ENCODE results near the gene ENDOG.
A peak's percentile ranks its signal among the peaks of the same experiment; 100 is the strongest.

The ENDOG gene

DNA sequence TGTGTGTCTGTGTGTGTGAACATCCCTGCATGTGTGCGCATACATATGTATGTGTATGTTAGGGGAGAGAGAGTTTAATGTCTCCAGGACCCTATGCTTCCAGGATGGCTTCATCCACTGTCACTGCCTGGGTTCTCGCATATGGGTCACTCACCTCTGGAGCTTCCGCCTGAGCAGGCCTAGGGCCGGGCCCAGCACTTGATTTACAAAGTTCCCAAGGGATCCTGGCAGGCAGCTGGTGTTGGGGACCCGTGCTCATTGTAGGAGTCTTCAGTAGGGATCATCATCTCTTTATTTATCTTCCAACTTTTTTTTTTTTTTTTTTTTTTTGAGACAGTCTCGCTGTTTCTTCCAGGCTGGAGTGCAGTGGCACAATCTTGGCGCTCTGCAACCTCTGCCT, 18.2 kb upstream of the ENDOG start:
- no peak for DNase-seq (ENCODE audit: low spot score)

DNA sequence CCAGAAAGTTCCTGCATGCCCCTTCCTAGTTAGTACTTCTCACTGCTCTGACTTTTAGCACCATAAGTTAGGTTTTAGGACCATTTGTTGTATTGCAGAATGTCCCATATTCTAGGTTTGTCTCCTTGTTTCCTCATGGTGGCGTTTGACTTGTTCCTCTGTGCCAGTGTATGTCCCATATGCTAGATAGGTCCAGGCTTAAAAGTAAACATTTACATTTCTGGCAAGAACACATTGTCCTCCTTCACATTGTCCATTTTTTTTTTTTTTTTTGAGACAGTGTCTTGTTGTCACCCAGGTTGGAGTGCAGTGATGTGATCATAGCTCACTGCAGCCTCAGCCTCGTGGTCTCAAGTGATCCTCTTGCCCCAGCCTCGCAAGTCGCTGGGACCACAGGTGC, 15.8 kb upstream of the ENDOG start:
- DNase-seq (ENCODE audit: low spot score), result no peak

DNA sequence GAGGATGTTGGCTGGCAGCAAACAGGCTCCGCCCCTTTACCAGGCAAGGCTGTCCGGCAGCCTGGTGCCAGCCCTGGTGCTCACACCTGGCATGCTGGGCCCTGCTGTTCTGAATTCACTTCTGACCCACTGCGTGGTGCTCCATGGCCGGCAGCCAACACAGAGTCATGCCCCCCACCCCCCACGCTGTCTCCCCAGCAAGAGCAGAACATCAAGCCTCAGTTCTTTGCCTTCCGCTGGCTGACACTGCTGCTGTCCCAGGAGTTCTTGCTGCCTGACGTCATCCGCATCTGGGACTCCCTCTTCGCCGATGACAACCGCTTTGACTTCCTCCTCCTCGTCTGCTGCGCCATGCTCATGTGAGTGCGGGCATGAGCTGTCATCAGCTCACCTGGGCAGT, 12.6 kb upstream of the ENDOG start:
- DNase-seq (ENCODE audit: low spot score), result no peak

DNA sequence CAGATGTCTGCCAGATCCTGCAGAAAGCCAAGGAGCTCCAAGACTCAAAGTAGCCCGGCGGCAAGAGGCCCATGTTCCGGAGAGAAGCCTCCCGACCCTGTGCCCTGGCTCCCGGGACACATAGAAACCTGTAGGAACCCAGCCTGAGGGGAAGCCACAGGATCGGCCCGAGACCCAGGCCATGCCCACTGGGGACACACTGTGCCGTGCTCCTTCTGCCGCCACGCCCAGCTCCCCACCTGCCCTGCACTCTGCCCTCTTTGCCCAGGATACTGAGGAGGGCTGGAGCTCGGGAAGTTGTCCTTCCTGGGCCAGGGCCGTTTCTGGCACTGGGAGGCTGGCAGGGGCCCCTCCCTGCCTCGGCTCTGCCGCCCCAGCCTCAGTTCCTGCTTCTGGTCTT, 10.5 kb upstream of the ENDOG start:
- DNase-seq (ENCODE audit: low spot score), result no peak

DNA sequence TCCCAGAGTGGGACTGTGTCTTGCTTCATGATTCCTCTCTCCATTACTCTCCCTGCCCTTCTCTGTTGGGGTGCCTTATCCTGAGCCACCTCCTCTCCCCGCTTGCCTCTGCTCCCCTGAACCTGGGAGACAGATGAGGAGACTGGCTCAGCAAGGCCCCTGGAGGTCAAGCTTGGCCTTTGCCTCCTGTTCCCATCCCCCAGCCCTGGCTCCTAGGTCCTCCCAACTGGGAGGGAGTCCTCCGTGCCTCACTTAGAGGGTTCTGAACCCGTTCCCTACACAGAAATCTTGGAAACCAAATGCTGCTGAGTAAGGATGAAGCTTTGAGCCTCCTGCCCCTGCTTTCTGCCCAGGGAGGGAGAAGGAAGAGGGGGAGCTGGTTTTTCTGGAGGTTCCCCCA, 9.8 kb upstream of the ENDOG start:
- DNase-seq (ENCODE audit: low spot score), result no peak

DNA sequence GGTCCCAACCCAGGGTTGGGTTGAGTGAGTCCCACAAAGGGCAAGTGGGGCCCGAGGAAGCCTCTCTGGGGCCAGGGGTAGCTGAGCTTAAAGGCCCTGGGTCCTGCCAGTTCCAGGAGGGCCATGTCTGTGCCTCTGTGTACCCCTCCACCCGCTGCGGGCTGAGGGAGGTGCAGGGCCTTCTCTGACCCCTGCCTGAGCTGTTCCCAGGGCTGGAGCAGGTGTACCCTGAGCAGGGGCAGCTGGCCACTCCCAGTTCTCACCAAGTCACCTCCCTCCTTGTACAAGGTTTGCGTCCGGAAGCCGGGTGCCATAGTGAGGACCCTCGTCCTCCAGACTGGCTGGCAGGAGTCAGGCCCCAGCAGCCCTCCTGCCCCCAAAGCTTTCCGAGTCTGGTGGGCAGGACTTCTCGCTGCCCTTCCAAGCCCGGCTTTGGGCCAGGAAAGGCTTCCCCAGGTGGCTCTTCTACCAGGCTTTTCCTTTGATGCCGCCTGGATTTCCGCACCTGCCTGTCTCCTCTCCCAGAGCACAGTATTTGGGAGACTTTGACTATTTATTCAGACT, 9.2 kb upstream of the ENDOG start:
- no peak for DNase-seq (ENCODE audit: low spot score)

DNA sequence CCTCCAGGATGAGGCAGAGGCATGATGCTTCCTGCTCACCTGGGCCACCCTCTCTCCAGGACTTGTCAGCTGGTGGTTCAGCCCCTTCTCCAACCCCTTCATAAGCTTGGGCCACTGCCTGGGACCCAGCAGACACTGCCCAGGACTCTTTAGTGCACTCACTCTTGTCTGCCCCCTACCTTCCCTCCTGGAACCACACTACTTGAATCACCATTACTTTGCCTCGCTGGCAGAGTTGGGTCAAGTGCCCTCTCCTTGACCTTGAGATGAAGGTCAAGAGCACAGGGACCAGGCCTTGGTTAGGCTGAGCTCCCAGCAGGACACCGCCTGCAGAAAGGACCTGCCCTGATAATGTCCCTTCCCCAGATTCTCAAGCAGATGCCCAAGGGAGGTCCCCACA, 8.5 kb upstream of the ENDOG start:
- no peak for DNase-seq (ENCODE audit: low spot score)

DNA sequence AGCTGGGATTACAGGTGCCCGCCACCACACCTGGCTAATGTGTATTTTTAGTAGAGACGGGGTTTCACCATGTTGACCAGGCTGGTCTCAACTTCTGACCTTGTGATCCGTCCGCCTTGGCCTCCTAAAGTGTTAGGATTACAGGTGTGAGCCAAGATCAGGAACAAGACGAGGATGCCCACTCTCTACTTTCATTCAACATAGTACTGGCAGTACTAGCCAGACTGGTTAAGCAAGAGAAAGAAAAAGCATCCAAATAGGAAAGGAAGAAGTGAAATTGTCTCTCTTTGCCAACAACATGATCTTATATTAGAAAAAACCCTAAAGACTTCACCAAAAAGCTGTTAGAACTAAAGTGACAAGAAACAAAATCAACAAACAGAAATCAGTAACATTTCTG, 7.4 kb upstream of the ENDOG start:
- DNase-seq (ENCODE audit: low spot score), result no peak

DNA sequence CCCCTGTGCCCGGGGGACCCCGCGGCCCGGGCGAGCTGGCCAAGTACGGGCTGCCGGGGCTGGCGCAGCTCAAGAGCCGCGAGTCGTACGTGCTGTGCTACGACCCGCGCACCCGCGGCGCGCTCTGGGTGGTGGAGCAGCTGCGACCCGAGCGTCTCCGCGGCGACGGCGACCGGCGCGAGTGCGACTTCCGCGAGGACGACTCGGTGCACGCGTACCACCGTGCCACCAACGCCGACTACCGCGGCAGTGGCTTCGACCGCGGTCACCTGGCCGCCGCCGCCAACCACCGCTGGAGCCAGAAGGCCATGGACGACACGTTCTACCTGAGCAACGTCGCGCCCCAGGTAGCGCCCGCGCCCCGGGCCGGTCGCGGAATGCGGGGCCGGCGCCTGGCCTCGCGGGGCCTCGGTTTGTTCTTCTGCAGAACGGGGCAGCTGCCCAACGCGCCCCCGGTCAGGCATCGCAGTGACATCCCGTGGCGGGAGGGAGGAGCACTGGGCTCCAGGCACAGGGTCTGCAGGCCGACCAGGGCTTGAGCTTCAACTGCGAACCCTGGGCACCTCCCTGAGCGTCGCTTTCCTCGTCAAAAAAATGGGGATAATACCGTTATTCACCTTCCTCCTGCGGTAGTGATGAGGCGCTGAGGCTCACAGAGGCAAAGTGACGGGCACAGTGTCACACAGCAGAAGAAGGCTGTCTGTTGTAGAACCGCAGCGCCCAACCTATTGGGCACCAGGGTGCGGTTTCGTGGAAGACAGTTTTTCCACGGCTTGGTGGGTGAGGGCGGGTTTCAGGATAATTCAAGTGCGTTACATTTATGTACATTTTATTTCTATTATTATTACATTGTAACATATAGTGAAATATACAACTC, 777 bp downstream of the ENDOG start:
- peak; percentile 33 for DNase-seq (ENCODE audit: low spot score)

DNA sequence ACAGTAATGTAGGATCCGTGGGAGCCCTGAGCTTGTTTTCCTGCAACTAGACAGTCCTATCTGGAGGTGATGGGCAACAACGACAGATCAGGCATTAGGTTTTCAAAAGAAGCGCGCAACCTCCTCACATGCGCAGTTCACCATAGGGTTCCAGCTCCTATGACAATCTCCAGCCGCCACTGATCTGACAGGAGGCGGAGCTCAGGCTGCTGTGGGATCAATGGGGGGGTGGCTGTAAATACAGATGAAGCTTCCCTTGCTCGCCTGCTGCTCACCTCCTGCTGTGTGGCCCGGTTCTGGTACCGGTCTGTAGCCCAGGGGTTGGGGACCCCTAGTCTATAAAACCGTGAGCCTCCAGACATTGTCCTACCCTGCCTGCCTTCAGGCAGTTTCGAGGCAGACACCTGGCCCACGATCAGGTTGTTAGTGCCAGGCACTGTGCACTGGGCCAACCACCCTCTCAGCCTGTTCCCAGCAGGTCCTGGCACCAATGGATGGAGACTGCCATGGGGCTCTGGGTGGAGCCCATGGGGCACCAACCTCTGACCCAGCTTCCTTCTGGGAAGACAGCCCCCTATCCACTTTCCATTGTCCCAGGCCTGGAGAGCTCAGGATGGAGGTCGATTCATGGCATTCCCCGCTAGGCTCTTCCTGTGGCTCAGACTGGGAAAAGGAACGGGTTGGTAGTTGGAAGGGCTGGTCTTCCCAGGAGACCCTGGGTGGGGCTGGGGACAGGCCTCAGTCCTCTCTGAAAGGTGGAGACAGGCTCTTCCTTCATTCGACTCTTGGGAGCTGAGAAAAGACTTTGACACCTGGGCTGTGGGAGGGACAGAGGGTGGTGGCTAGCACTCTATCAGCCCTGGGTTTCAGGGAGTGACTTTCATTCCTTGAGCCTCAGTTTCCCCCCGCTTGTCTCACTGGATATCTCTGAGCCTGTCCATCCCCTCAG, 1.7 kb downstream of the ENDOG start:
- no peak for DNase-seq (ENCODE audit: low spot score)

DNA sequence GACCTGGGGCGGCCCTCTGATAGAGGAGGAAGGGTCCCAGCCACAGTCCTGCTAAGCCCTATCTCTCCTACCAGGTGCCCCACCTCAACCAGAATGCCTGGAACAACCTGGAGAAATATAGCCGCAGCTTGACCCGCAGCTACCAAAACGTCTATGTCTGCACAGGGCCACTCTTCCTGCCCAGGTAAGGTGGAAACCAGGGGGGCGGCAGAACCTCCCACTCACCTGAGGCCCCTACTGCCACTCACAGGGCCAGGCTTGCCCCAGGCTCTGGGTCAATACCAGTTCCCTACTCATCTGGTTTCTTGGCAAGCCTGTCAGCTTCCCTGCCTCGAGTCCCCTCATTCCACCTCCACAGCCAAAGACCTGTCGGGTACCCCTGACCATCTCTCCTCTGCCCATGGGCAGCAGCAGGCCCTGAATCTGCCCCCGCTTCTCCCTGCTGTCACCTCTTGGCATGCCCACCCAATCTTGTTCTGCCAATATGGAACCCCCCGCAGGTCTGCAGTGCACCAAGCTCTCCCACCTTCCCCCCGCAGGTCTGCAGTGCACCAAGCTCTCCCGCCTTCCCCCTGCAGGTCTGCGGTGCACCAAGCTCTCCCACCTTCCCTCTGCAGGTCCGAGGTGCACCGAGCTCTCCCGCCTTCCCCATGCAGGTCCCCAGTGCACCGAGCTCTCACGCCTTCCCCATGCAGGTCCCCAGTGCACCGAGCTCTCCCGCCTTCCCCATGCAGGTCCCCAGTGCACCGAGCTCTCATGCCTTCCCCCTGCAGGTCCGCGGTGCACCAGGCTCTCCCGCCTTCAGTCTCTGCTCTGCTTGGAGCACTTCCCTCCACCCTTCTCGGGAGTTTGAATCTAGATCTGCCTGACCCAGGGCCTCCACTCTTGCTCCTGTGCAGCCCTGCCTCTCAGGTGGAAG, 2.6 kb downstream of the ENDOG start:
- DNase-seq (ENCODE audit: low spot score), result no peak

DNA sequence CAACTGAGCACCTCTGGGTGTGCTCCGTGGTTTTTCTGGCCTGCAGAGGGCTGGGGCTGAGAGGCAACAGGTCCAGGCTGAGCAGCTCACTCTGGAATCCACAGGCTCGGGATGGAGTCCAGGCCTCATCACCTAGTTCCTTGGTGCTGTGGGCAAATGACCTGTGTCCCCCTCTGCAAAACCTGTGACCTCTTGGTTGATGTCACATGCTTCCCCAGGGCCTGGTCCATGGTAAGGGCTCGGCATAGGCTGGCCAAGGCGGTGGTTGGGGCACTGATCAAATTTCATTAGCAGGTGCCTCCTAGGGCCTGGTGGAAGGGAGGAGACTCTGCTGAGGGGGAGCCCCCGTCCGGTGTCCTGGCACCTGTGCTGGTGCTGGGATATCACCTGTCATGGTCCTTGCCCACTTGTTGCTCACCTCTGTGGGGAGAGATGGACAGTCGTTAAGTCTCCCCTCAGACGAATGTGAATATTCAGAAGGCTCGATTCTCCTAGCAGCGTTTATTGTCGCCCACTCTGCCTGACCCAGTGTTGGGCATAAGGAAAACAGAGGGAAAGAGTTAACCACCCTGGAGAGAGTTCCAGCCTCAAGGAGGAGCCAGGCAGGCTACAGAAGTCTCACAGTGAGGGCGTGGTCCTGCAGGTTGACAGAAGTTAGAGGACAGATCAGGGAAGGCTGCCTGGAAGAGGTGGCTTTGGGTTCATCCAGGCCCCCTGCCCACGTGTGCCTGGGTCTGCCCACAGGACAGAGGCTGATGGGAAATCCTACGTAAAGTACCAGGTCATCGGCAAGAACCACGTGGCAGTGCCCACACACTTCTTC, 3.5 kb downstream of the ENDOG start:
- no peak for DNase-seq (ENCODE audit: low spot score)

DNA sequence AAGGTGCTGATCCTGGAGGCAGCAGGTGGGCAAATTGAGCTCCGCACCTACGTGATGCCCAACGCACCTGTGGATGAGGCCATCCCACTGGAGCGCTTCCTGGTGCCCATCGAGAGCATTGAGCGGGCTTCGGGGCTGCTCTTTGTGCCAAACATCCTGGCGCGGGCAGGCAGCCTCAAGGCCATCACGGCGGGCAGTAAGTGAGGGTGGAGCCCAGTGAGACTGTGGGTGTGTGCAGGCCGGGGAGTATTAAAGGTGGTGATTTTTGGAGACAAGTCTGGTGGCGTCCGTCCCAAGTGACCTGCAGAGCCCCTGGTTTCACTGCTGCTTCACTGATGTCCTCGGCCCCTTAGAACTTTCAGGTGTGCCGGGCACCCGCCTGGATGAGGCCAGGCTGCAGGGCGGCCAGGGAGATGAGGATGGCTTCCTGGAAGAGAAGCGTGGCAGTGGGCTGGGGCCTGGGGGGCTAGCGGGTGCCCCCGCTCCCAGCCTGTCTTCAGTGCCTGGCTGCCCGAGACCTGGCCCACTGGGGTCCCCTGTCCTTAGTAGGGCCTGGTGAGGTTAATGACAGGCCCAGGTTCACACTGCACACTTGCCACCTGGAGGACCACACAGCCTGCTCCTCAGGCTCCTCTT, 4.2 kb downstream of the ENDOG start:
- DNase-seq (ENCODE audit: low spot score), result no peak

DNA sequence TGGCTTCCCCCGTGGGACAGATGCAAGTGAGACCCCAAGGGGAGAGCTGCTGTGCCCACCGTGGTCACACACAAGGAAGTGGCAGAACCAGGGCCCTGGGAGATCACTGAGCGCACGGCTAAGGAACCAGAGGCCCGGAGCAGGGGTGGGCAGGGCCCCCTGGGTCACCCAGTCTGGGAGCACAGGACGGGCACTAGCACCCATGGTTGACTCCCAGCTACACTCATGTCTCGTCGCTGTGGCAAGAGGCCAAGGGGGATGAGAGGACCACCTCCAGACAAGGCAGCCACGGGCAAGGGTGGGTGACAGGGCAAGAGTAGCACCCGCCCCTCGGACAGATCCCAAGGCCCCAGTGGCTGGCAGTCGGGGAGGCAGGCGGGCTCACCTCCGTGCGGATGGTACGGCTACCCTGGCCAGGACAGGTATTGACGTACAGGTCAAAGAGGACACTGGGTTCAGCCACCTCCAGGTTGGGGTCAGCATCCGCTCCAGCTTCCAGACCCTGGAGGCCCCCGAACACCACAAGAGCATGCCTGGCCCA, 5.1 kb downstream of the ENDOG start:
- DNase-seq (ENCODE audit: low spot score), result no peak

DNA sequence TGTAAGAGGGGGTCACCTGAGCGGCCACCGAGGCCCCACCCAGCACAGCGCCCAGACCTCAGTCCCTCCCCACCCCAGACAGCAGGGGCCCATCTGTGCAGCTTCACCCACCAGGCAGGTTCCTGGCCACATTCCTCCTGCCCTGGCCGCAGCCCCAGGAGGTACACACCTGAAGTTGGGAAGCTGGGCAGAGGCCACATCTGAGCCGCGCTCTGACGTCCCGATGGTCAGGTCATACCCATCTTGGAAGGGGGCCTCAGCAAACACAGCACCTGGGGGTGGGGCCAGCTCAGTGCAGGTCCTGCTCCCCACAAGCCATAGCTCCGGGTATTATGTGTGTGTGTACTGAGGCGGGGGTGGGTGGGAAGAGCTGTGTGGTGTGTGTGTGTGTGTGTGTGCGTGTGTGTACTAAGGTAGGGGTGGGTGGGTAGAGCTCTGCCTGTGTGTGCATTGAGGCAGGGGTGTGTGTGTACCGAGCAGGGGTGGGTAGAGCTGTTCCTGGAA, 5.7 kb downstream of the ENDOG start:
- DNase-seq (ENCODE audit: low spot score), result no peak

DNA sequence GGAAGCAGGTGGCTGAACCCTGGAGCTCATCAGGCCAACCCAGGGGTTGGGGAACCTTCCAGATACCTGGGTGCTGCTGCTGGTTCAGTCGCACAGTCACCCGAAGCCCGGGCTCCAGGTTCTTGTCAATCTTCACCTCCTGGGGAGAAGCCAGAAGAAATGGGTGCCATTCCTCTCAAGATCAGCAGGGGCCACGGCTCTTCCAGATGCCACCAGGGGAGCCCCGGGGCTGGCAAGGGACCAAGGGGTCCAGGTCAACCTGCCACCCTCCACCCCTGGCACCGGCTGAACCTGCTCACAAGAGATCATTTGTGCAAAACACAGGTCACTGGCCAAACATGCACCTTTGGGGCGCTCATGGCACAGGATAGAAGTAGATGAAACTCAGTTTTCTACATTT, 6.6 kb downstream of the ENDOG start:
- DNase-seq (ENCODE audit: low spot score), result no peak

DNA sequence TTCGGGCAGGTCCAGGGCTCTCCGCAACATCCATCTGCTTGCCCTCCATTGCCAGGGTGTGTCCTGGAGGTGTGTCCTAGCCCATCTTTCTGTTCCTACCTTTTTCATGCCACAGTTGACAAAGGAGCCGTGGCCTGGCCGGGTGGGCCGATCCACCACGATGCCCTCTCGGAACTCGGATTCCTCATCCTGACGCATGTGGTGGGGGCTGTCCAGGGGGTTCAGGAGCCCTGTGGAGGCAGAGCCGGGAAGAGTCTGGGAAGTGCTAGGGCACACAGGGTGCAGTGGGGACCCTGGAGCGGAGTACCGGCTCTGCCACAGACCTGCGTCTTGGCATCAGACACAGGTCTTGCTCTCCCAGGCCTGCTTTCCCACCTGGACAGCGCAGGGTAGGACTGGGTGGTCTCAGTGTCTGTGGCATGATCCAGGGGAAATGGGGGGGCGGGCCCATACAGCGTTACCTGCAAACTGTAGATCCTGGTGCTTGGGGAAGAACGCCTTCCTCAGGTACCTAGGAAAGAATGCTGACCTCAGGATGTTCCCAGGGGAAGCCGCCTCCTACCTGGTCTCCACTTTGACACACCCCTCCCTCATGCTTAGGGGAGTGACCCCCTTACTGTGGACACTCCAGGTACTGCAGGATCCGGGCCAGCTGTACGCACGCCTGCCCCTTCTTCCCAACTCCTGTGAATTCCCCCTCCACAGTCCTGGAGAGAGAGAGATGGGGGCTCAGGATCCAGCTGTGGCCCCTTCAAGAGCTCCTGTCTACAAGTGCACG, 7.8 kb downstream of the ENDOG start:
- no peak for DNase-seq (ENCODE audit: low spot score)

DNA sequence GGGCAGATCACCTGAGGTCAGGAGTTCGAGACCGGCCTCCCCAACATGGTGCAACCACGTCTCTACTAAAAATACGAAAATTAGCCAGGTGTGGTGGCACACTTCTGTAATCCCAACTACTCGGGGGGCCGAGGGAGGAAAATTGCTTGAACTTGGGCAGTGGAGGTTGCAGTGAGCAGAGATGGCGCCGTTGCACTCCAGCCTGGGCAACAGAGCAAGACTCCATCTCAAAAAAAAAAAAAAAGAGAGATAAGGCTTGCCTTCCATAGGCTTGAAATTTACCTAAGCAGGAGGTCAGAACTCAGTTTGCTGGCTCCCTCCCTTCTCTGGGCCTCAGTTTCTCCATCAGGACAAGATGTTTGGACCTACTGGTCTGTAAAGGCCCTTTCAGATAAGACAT, 10.0 kb downstream of the ENDOG start:
- no peak for DNase-seq (ENCODE audit: low spot score)
